SIG-M5 (cell line): ENCODE measurements around the gene FAM221B.

Experiments
- DNase-seq: peaks from one replicate; lab custom pipeline; 2025; lab: John Stamatoyannopoulos, UW

Gene FAM221B

GRCh38 chr9:35816708-35817107, 11.8 kb downstream of the FAM221B start:
- DNase-seq = no peak

DNA sequence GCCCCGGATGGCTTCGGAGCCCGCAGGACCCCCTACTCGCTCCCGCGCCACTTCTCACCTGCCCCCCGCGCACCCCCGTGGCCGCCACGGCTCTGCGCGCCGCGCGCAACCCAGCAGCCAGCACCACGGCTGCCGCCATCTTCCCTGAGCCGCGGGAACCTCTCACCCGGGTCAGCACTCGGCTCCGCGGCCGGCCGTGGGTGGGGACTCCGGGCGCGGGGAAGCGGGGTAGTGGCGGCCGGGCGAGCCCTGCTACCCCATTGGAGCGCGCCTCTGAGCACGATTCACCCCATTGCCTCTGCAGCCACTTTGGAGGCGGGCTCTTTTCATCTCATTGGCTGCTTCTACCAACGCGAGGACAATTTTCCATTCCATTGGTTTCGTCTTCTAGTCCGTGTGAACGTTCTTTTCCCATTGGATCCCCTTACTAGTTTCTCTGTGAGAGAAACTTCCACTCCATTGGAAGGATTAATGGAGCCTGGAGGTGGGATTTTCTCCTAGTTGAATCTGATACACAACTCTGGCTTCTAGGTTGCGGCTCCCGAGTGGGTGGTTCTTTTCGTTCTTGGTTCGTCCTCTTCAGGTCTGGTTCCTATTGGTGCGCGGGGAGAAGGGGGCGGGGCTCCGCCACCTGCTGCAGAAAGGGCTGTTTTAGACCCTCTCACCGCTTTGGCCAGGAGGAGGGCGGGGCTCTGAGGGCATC, 13.5 kb downstream of the FAM221B start, which contains the start of gene HINT2:
HINT2 (minus strand) TSS at position 202 of the 703 bp plus-strand sequence; CDS start at position 139, 63 bp downstream.
- DNase-seq = peak; percentile 89

DNA sequence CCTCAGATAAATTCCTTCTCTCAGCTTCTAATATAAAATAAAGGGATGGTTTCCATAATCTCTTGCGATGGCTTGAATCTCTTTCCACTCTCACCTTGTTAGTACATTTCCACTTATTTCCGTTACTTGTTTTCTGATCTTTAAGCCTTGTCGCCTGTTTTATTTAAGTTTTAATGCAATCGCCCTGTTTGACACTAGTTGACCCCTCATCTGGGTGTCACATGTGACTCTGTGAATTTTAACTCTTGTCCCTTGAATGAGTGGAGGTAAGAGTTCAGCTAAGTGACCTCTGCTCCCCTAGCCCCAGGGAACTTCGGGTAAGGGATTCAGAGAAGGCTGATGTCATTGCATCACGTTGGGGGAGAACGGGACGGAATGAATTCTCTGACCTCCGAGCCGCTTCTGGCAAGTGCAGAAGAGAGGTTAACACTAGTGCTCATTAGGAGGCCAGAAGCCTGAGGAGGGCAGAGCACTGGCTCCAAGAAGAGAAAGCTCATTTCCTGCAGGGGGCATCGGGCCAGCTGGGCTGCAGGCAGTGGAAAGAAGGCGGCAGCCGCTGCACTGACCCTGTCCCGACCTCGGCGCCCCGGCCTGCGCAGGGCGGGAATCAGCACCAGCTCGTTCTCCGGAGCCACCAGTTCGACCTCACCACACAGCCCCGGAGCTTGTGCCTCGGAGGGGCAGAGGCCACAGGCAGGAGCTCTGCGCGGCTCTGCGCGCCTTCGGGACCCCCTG, 14.3 kb downstream of the FAM221B start:
- no peak for DNase-seq

GRCh38 chr9:35813434-35814105, 15.0 kb downstream of the FAM221B start:
- DNase-seq = no peak

GRCh38 chr9:35812025-35812602, 16.4 kb downstream of the FAM221B start, which contains the start of gene SPAG8:
SPAG8 (minus strand) TSS chr9:35812262; CDS start chr9:35812147, 115 bp downstream.
- DNase-seq = peak; percentile 90

GRCh38 chr9:35811381-35812024, 17.0 kb downstream of the FAM221B start:
- no peak for DNase-seq

- no peak for DNase-seq
Measured at GRCh38 chr9:35810122-35810521, 18.4 kb downstream of the FAM221B start.

GRCh38 chr9:35808433-35808832, 20.1 kb downstream of the FAM221B start:
- no peak for DNase-seq

DNA sequence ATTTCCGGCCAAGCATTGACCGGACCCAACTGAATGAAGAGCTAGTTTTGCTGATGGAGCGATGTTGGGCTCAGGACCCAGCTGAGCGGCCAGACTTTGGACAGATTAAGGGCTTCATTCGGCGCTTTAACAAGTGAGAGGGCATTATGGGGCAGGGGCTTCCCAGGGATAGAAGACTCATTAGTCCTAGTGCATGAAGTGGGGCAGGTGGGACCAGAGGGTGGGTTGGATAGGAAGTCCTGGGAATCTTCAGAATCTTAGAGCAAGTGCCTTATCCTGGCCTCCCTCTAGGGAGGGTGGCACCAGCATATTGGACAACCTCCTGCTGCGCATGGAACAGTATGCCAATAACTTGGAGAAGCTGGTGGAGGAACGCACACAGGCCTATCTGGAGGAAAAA, 22.4 kb downstream of the FAM221B start:
- DNase-seq = no peak

DNA sequence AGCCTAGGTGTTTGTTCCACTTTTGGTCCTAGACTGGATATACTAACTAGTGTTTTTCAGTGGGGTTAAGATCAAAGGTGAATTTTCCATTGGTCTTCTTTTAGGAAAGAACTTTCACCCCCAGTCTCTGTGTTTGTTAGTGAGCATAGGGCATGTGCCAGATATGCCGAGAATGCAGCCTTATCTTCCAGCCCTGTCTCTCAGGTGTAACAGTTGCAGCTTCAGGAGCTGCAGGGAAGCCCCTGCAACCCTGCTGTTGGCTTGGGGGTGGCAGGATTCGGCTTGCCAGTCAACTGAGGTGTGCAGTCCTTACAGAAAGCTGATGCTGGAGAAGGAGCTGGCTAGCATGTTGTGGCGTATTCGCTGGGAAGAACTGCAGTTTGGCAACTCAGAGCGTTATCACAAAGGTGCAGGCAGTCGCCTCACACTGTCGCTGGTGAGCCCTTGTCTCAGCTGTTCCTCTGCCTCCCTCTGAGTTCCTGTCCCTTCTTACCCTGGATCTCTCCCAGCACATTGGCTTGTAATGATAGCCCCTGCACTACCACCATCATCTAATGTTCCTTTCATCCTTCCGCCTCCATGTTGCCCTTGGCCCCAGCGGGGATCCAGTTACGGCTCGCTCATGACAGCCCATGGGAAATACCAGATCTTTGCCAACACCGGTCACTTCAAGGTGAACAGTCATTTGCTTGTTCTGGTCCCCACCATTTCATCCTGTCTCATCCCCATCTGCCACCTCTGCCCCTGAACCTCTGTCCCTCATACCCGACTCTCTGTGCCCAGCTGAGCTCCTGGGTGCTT, 27.0 kb downstream of the FAM221B start:
- no peak for DNase-seq

- no peak for DNase-seq
Measured at GRCh38 chr9:35800530-35800929, 28.0 kb downstream of the FAM221B start.

DNA sequence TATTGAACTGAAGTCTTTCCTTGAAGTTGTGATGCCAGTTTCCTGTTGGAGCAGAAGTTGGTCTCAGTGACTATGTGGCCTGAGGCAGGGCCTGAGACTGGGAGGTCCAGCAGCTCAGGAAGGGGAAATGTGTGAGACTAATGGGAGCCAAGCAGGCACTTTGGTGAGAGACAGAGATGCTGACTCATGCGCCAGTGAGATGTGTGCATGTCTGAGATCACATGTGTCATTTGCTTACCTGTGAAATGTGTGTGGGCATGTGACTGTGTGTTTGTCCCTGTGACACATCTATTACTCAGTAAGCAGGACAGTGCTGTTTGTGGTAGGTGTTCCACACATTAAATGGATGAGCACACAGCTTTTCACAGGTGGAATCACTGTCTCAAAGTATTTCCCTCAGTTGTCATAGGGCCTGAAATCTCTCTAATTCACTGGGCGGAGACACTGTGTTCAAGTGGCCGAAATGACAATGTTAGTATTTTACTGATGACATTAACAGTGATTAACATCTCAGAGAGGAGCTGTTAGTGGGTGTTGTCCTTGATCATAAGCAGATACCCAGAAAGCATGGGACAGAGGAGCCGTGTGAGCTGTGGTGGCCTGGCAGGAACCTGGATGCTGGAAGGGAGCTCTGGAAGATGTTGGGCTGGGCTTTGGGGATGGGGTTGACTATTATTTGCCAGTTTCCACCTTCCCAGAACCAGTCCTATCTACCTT, 29.7 kb downstream of the FAM221B start:
- no peak for DNase-seq

GRCh38 chr9:35797311-35798109, 31.0 kb downstream of the FAM221B start:
- no peak for DNase-seq

DNA sequence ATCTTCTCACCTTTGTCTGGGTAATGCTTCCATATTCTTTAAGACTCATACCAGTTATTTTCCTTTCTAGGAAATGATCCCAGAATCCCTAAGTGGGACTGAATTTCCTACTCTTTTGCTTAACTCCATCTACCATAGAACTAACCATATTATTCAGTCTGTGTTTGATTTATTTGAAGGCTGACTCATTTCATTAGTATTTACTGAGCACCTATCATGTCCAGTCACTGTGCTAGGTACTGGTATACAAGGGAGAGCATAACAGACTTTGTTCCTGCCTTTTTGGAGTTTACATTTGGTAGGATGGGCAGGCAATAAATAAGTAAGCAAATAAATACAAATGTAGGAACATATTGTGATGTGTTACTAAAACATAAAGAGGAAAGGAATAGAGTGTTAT, 32.8 kb downstream of the FAM221B start:
- no peak for DNase-seq

- no peak for DNase-seq
Measured at GRCh38 chr9:35793461-35793860, 35.1 kb downstream of the FAM221B start.

DNA sequence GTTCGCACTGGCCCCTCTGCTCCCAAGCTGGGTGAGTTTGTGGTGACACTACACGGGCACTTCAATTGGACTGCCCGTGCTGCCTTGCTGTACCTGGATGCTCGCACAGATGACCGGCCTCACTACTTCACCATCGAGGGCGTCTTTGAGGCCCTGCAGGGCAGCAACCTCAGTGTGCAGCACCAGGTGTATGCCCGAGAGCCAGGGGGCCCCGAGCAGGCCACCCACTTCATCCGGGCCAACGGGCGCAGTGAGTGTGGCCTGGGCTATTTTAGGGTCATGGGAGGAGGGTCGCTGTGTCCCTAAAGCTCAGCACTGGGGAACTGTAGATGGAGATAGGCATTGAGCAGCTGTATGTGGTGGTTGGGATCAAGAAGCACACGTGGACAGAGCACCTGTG, 35.7 kb downstream of the FAM221B start:
- no peak for DNase-seq

DNA sequence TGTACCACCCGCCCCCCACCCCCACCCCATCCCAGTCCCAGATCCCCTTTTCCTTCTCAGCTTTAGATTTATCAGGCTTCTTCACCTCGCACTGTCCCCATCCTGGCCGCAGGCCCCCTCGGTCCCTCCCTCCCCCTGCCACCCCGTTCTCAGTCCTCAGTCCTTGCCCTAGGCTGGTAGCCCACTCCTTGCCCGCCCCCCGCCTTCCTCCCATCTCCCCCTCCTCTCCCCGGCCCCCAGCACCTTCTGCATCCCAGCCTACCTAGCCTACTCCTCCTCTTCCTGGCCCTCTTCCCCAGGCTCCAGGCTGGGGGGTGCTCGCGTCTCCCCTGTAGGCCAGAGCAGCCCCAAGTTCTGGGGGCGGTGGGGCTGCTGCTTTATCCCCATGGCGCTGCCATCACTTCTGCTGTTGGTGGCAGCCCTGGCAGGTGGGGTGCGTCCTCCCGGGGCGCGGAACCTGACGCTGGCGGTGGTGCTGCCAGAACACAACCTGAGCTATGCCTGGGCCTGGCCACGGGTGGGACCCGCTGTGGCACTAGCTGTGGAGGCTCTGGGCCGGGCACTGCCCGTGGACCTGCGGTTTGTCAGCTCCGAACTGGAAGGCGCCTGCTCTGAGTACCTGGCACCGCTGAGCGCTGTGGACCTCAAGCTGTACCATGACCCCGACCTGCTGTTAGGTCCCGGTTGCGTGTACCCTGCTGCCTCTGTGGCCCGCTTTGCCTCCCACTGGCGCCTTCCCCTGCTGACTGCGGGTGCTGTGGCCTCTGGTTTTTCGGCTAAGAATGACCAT, 36.3 kb downstream of the FAM221B start:
- DNase-seq = no peak

DNA sequence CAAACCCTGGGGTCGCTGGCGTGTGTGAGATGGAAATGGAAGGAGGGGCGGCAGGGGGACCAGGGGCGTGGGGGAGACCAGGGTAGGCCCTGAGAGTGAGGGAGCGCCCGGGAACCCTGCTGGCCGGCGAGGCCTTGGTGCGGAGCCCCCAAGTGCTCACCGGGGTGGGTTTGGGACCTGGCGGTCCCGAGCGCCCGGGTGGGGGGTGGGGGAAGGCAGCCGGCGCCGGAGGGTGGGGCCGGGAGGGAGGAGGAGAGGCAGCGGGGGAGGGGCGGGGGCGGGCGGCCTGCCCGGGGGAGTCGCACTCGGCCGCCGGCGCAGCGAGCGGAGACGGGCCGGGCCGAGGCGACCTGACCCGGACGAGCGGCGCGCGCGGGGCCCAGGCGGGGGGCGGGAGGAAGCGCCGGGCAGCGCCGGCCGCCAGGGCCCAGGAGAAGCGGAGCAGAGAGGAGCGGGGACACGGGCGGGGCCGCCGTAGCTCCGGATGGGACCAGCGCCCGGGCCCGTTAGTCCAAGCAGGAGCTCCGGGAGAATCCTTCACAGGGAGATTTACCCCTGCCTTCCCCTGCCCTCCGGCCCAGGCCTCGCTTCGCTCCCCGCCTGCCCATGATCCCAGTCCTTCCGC, 37.1 kb downstream of the FAM221B start, which contains the start of gene NPR2:
NPR2 (plus strand) TSS at position 295 of the 625 bp plus-strand sequence. CDS start 818 bp downstream, outside the sequence.
- DNase-seq = no peak
